Measurements from ENCODE around the gene SIVA1. TPM values are rescaled to one million over a fixed set of nuclear protein-coding genes. Genes with fewer than 3 reads are reported as not detected.

SIVA1 gene
- total RNA-seq, 1 donor = 62.2 TPM

- H3K4me2 ChIP-seq (ENCODE audit: insufficient read depth, low read length) = no peak overlapping the region
- no peak overlapping the region for H2AFZ ChIP-seq (ENCODE audit: low read length)
- TF ChIP-seq, protein P1, sequence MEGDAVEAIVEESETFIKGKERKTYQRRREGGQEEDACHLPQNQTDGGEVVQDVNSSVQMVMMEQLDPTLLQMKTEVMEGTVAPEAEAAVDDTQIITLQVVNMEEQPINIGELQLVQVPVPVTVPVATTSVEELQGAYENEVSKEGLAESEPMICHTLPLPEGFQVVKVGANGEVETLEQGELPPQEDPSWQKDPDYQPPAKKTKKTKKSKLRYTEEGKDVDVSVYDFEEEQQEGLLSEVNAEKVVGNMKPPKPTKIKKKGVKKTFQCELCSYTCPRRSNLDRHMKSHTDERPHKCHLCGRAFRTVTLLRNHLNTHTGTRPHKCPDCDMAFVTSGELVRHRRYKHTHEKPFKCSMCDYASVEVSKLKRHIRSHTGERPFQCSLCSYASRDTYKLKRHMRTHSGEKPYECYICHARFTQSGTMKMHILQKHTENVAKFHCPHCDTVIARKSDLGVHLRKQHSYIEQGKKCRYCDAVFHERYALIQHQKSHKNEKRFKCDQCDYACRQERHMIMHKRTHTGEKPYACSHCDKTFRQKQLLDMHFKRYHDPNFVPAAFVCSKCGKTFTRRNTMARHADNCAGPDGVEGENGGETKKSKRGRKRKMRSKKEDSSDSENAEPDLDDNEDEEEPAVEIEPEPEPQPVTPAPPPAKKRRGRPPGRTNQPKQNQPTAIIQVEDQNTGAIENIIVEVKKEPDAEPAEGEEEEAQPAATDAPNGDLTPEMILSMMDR (IDR thresholded peaks at IDR 0.05; ENCODE audit: extremely low read depth, low read depth, low read length) = no peak
- DNase-seq (ENCODE audit: insufficient read length, low spot score, missing footprints) = peak; percentile 73
- no peaks in the 10 kb centered on the region for H3K9me3 ChIP-seq (ENCODE audit: low read depth, low read length)
- no peaks in the 10 kb centered on the region for H3K4me1 ChIP-seq (ENCODE audit: insufficient read depth, low read length)
- peaks cover 29% of the 10 kb centered on the region for H3K36me3 ChIP-seq (ENCODE audit: insufficient read depth, low read length)
- no peak overlapping the region for H3K4me3 ChIP-seq (ENCODE audit: insufficient read depth, low read length)
- H3K27ac ChIP-seq (ENCODE audit: low read depth, low read length) = no peak overlapping the region
- no peaks in the 10 kb centered on the region for H3K79me2 ChIP-seq (ENCODE audit: insufficient read depth, low read length)
- no peaks in the 10 kb centered on the region for H3K27me3 ChIP-seq (ENCODE audit: insufficient read depth, low read length)
- H4K20me1 ChIP-seq (ENCODE audit: insufficient read depth, low read length) = peaks cover 7% of the 10 kb centered on the region
Observed at GRCh38 chr14:104769324-104770071, 16.6 kb downstream of the SIVA1 start.

DNA sequence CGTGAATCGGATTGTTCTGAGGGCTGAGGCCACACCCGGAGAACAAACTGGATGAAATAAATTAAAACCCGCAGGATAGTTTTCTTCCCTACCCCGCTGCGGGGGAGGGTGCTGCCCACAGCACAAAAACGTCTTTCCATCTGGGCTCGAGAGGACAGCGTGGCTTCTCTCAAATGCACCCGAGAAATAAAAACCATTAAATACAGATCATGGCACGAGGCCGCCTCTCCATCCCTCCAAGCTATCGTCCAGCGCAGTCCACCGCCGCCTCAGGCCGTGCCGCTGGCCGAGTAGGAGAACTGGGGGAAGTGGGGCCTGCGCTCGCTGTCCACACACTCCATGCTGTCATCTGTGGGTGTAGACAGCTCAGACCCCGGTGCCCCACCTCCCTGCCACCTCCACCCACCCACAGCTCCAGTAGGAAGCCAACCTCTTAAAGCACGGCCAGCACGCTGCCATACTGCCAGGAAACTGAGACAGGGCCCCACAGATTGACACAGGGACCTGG is 17.2 kb downstream of the SIVA1 start:
- peaks cover 8% of the 10 kb centered on the region for H4K20me1 ChIP-seq (ENCODE audit: insufficient read depth, low read length)
- H3K4me2 ChIP-seq (ENCODE audit: insufficient read depth, low read length) = no peak overlapping the region
- H2AFZ ChIP-seq (ENCODE audit: low read length) = no peak overlapping the region
- H3K27me3 ChIP-seq (ENCODE audit: insufficient read depth, low read length) = no peaks in the 10 kb centered on the region
- H3K79me2 ChIP-seq (ENCODE audit: insufficient read depth, low read length) = no peaks in the 10 kb centered on the region
- peaks cover 29% of the 10 kb centered on the region for H3K36me3 ChIP-seq (ENCODE audit: insufficient read depth, low read length)
- H3K4me3 ChIP-seq (ENCODE audit: insufficient read depth, low read length) = no peak overlapping the region
- H3K9me3 ChIP-seq (ENCODE audit: low read depth, low read length) = no peaks in the 10 kb centered on the region
- peak; percentile 39 for DNase-seq (ENCODE audit: insufficient read length, low spot score, missing footprints)
- no peaks in the 10 kb centered on the region for H3K4me1 ChIP-seq (ENCODE audit: insufficient read depth, low read length)
- H3K27ac ChIP-seq (ENCODE audit: low read depth, low read length) = no peak overlapping the region
- TF ChIP-seq, protein P1 (IDR thresholded peaks at IDR 0.05; ENCODE audit: extremely low read depth, low read depth, low read length) = no peak

GRCh38 chr14:104770851-104771272 is 17.9 kb downstream of the SIVA1 start:
- Histone ChIP-seq H3K27ac (ENCODE audit: low read depth, low read length) (no peak overlapping the region), H3K4me2 (ENCODE audit: insufficient read depth, low read length) (no peak overlapping the region), H2AFZ (ENCODE audit: low read length) (no peak overlapping the region), H4K20me1 (ENCODE audit: insufficient read depth, low read length) (peaks cover 14% of the 10 kb centered on the region), H3K36me3 (ENCODE audit: insufficient read depth, low read length) (peaks cover 29% of the 10 kb centered on the region), H3K4me3 (ENCODE audit: insufficient read depth, low read length) (no peak overlapping the region), H3K27me3 (ENCODE audit: insufficient read depth, low read length) (no peaks in the 10 kb centered on the region), H3K79me2 (ENCODE audit: insufficient read depth, low read length) (no peaks in the 10 kb centered on the region), H3K4me1 (ENCODE audit: insufficient read depth, low read length) (no peaks in the 10 kb centered on the region), H3K9me3 (ENCODE audit: low read depth, low read length) (no peaks in the 10 kb centered on the region)
- TF ChIP-seq, protein P1 (IDR thresholded peaks at IDR 0.05; ENCODE audit: extremely low read depth, low read depth, low read length) = peak; percentile 60
- DNase-seq (ENCODE audit: insufficient read length, low spot score, missing footprints) = peak; percentile 94

GRCh38 chr14:104771374-104771773 is 18.4 kb downstream of the SIVA1 start:
- no peak overlapping the region for H3K27ac ChIP-seq (ENCODE audit: low read depth, low read length)

More at GRCh38 chr14:104771374-104771773, 18.4 kb downstream of the SIVA1 start:
- TF ChIP-seq, protein P1 (IDR thresholded peaks at IDR 0.05; ENCODE audit: extremely low read depth, low read depth, low read length) = no peak
- DNase-seq (ENCODE audit: insufficient read length, low spot score, missing footprints) = peak; percentile 54
- Histone ChIP-seq H3K4me3 (ENCODE audit: insufficient read depth, low read length) (no peak overlapping the region), H3K9me3 (ENCODE audit: low read depth, low read length) (no peaks in the 10 kb centered on the region), H2AFZ (ENCODE audit: low read length) (no peak overlapping the region), H3K79me2 (ENCODE audit: insufficient read depth, low read length) (no peaks in the 10 kb centered on the region), H3K4me2 (ENCODE audit: insufficient read depth, low read length) (no peak overlapping the region), H3K36me3 (ENCODE audit: insufficient read depth, low read length) (peaks cover 31% of the 10 kb centered on the region), H4K20me1 (ENCODE audit: insufficient read depth, low read length) (peaks cover 15% of the 10 kb centered on the region), H3K27me3 (ENCODE audit: insufficient read depth, low read length) (no peaks in the 10 kb centered on the region), H3K4me1 (ENCODE audit: insufficient read depth, low read length) (no peaks in the 10 kb centered on the region)

Measured in osteoblast (primary cell).